ENCODE measurements around the gene PARD3B. TPM values are rescaled to one million over a fixed set of nuclear protein-coding genes. Genes with fewer than 3 reads are reported as not detected.

PARD3B gene
- total RNA-seq, 1 experiment from 2014 or later: 6.4 TPM

- no peak for DNase-seq
- Histone ChIP-seq H3K56ac (ENCODE audit: insufficient read length, low read depth, low read length) (no peak overlapping the region), H2BK120ac (ENCODE audit: low read depth, low read length, poor library complexity, severe bottlenecking) (no peak overlapping the region), H3K4me1 (ENCODE audit: insufficient read depth, low read length) (peaks cover 3% of the 10 kb centered on the region; the same call in 1 of the 2 replicates), H3K27ac (ENCODE audit: insufficient read length, low read depth, low read length) (no peak overlapping the region), H3K9me3 (ENCODE audit: control insufficient read depth, low read depth, low read length) (no peaks in the 10 kb centered on the region), H3K79me2 (ENCODE audit: insufficient read depth, low read length) (no peaks in the 10 kb centered on the region), H3K27me3 (ENCODE audit: insufficient read depth, low read length) (no peaks in the 10 kb centered on the region), H4K20me1 (ENCODE audit: control insufficient read depth, insufficient read depth, insufficient read length) (no peaks in the 10 kb centered on the region), H2AK5ac (ENCODE audit: insufficient read length, low read length) (no peak overlapping the region), H3K14ac (ENCODE audit: insufficient read depth, low read length) (no peak overlapping the region), H4K5ac (ENCODE audit: insufficient read length, low read depth, low read length) (no peak overlapping the region), H3K4ac (ENCODE audit: low read depth, low read length) (no peak overlapping the region), H3K79me1 (ENCODE audit: insufficient read depth, low read depth, low read length, poor library complexity, severe bottlenecking) (no peaks in the 10 kb centered on the region), H3K4me2 (ENCODE audit: insufficient read depth, insufficient read length, low read length) (no peak overlapping the region), H2BK20ac (ENCODE audit: low read depth, low read length, poor library complexity, severe bottlenecking) (no peak overlapping the region), H3K23me2 (ENCODE audit: insufficient read length, low read depth, low read length, poor library complexity, severe bottlenecking) (no peaks in the 10 kb centered on the region), H2AFZ (ENCODE audit: low read length) (no peak overlapping the region), H4K8ac (replicated peaks; ENCODE audit: insufficient read length, low read depth, low read length) (no peak overlapping the region), H2BK12ac (ENCODE audit: insufficient read length, low read depth, low read length) (no peak overlapping the region), H3K18ac (ENCODE audit: insufficient read length, low read depth, low read length) (no peak overlapping the region), H3T11ph (ENCODE audit: low read length) (no peak overlapping the region), H2BK15ac (ENCODE audit: low read depth, low read length) (no peak overlapping the region), H2BK5ac (ENCODE audit: insufficient read length, low read length) (no peak overlapping the region), H3K23ac (ENCODE audit: insufficient read length, low read depth, low read length) (no peak overlapping the region), H3K9ac (ENCODE audit: extremely low read depth, insufficient read length, low read length) (no peak overlapping the region), H4K91ac (ENCODE audit: insufficient read length, low read depth, low read length) (no peak overlapping the region)
- 0 out of 7 replicates have a peak, but pooled peaks cover 0 to 2% (median 0%) of the 10 kb centered on the region in 3 experiments for H3K36me3 Mint-ChIP-seq (ENCODE audit: insufficient read depth in 1 of 3, low read depth in 3 of 3)
- H3K4me1 Mint-ChIP-seq: peaks cover 8 to 12% of the 10 kb centered on the region in 2 experiments
- no peak overlapping the region for H3K27ac Mint-ChIP-seq
- H3K9me3 Mint-ChIP-seq: peaks cover 0 to 2% of the 10 kb centered on the region in 2 experiments; a peak in 3 of 5 replicates
- H3K4me3 Mint-ChIP-seq: no peak overlapping the region
- no peaks in the 10 kb centered on the region; the same call in 1 of the 2 replicates for H3K27me3 Mint-ChIP-seq (ENCODE audit: low read depth)
- TF ChIP-seq CTCF (conservative IDR thresholded peaks at IDR 0.05): no peak
- WGBS (ENCODE audit: extremely low coverage, insufficient read length, low lambda C conversion rate): no CpG with 5 or more reads among the region's 3 CpGs
These were observed 881.8 kb downstream of the PARD3B start for GRCh38 chr2:205427112-205427511.

Data from H9 (cell line).